GM19351 (cell line): ENCODE measurements around the gene FAM163A.

ENCODE experiments used
- ATAC-seq: cut with Tn5 transposase; IDR thresholded peaks from one replicate; pipeline ENCODE4 v1.9.1; 2021; ENCODE audit warnings: mild to moderate bottlenecking, moderate library complexity; ENCODE audit not compliant: unreplicated experiment

The FAM163A gene

DNA sequence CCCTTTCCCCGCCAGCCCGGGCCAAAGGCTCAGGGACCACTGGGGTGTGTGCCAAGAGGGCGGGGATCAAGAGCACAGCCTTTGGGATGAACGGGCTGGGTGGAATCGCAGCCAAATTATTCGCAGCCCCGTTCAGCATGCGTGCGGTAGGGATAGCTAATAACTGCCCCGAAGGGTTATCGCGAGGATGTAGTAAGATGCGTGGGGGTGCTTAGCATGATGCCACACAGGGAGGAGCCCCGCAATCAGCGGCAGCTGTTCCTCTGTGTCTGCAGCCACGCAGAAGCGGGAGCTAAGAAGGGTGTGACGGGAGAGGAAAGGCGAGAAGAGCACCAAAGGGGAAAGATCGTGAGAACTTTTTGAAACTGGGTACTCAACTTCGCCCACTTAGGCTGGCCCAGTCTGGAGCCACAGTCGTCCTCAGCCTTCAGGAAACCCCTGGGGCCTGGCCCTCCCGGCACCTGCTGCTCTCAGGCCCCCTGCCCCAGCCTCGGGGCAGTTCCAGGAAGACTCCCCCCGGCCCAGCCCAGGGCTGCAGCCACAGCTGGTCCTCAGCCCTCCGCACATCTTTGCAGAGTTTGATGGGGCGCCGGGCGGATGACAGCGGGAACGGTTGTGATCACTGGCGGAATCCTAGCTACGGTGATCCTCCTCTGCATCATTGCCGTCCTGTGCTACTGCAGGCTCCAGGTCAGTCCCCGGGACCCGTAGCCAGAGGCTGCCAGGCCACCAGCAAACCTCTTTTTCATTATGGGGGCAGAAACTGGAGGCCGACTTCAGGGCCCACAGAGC is 69.6 kb downstream of the FAM163A start:
- ATAC-seq, result no peak

DNA sequence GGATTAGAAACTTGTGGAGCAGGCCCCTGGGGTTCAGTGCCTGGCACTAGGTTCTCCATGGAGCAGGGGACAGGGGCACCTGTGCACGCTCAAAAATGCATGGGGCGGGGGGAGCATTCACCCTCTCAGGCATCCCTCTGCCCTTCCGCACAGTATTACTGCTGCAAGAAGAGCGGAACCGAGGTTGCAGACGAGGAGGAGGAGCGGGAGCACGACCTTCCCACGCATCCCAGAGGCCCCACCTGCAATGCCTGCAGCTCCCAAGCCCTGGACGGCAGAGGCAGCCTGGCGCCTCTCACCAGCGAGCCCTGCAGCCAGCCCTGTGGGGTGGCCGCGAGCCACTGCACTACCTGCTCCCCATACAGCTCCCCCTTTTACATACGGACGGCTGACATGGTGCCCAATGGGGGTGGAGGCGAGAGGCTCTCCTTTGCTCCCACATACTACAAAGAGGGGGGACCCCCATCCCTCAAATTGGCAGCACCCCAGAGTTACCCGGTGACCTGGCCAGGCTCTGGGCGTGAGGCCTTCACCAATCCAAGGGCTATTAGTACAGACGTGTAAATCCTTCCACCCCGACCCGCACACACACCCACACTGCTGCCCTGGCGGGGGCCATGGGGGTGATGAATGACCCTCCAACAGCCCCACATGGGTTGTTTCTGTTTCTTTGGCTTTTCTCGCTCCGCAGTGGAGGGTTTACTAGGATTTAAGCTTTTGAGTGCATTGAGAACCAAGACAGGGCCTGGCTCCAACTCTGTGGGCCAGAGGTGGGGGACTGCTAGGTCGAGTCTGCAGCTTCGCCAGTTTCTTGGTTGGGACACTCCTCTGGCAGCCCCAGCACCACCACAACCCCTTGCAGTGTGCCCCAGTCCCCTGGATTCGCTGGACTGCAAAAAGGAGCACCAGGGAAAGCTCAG is 70.8 kb downstream of the FAM163A start:
- ATAC-seq, result no peak

GRCh38 chr1:179814546-179814838 is 71.4 kb downstream of the FAM163A start:
- peak; percentile 35 for ATAC-seq

- no peak for ATAC-seq
Measured at GRCh38 chr1:179815641-179816040, 72.5 kb downstream of the FAM163A start.

GRCh38 chr1:179816196-179816960 is 73.3 kb downstream of the FAM163A start:
- no peak for ATAC-seq

- ATAC-seq, result no peak
Measured at GRCh38 chr1:179817056-179817455, 74.0 kb downstream of the FAM163A start.

GRCh38 chr1:179817789-179818188 is 74.7 kb downstream of the FAM163A start:
- no peak for ATAC-seq

GRCh38 chr1:179818260-179818659 is 75.2 kb downstream of the FAM163A start:
- no peak for ATAC-seq

- no peak for ATAC-seq
Measured at GRCh38 chr1:179818743-179819173, 75.7 kb downstream of the FAM163A start.

DNA sequence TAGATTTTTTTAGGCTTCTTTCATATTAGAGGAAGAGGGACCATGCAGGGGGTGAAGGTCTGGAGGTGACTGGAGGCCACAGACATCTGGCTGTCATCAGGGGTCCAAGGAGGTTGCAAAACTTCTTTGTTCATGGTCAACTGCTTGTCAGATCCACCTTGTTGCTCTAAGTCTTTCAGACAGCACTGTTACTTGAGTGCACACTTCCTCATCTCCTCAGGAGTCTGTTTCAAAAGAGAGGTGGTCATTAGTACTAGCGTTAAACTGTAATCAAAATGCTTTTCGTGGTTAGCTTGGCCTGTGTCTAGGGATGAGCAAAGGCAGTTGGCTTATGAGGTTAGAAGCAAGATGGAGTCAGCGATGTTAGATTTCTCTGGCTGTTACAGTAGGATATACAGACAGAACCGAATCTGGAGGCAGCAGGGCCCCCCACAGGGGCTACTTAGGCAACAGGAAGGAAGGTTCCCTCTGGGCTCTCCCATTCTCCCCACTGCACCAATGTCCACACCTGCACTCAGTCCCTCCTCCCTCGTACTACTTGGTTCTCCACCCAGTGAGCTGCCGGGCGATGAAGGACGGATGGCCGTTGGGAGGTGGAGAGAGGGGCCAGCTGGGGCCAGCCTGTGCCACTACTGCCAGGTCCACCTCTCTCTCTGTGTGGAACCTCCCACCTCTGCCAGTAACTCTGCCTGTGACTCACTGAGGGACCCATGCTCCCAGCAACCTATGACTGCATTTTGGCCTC is 77.3 kb downstream of the FAM163A start:
- no peak for ATAC-seq

- no peak for ATAC-seq
Measured at GRCh38 chr1:179821524-179821923, 78.4 kb downstream of the FAM163A start.

GRCh38 chr1:179822065-179822464 is 79.0 kb downstream of the FAM163A start:
- ATAC-seq, result no peak

- ATAC-seq, result no peak
Measured at GRCh38 chr1:179823693-179824092, 80.6 kb downstream of the FAM163A start.

GRCh38 chr1:179824265-179824664 is 81.2 kb downstream of the FAM163A start:
- ATAC-seq, result no peak

- ATAC-seq, result no peak
Measured at GRCh38 chr1:179825206-179825605, 82.1 kb downstream of the FAM163A start.

DNA sequence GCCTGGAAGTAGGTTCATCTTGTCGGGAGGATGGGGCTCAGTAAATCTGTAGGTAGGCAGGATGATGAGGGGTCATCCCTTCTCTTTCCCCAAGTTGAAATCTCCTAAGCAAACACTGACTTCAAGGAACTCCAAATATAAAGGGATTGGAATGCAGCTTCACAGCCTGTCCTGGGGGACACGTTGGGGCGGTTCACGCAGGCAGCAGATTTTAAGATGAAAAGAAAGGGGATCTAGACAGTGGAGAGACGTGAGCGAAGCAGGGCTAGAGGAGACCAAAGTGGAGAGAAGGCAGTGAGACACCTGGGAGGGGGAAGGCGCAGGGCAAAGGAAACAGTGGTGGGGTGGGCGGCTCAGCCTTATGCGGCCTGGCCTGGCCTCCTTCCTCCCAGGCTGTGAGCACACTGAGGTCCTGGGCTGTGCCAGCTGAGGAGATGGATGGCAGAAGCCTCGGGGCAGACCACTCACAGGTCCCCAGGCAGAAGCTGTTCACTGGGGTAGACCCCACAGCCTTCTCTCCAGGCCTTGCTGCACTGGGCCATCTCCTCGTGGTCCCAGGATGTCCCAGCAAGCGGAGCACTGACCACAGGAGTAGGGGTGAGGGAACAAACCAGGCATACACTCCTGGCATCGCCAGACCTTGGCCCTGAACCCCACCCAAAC is 82.8 kb downstream of the FAM163A start:
- no peak for ATAC-seq

- ATAC-seq, result no peak
Measured at GRCh38 chr1:179826626-179827280, 83.7 kb downstream of the FAM163A start.

GRCh38 chr1:179828554-179829110 is 85.5 kb downstream of the FAM163A start:
- ATAC-seq, result no peak

DNA sequence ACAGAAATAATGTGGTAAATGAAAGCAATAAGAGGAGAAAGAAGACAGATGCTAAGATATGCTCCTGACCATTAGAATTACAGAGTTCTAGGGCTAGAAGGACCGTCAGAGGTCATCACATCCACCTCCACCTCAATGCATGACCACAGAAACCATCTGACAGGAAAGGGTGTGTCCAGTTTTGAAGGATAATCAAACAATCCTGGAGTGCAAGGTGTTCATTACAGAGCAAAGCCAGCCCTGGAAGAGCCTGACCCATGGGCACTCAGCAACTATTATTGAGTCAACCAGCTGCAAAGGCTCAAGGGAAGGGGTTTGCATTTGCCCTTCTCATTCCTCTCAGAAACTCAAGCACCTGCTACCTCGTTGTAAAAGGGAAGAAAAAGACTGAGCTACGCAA is 88.1 kb downstream of the FAM163A start:
- ATAC-seq, result no peak
